Measurements from ENCODE around the gene ZNF639. TPM values are rescaled to one million over a fixed set of nuclear protein-coding genes. Genes with fewer than 3 reads are reported as not detected.
A peak's percentile ranks its signal among the peaks of the same experiment; 100 is the strongest.

The ZNF639 gene
- total and polyA plus RNA-seq, 2 of the 13 experiments (the other 11 are each of a cell fraction or from before 2014, with no cell fraction given), result 11.6 to 42.4 TPM

- TF ChIP-seq, protein P1, sequence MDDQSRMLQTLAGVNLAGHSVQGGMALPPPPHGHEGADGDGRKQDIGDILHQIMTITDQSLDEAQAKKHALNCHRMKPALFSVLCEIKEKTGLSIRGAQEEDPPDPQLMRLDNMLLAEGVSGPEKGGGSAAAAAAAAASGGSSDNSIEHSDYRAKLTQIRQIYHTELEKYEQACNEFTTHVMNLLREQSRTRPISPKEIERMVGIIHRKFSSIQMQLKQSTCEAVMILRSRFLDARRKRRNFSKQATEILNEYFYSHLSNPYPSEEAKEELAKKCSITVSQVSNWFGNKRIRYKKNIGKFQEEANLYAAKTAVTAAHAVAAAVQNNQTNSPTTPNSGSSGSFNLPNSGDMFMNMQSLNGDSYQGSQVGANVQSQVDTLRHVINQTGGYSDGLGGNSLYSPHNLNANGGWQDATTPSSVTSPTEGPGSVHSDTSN (CRISPR knock-in tag; IDR thresholded peaks at IDR 0.05; ENCODE audit: borderline replicate concordance), result 0 out of 2 replicates have a peak, but pooled peaks have one; percentile 42
- 0 out of 2 replicates have a peak, but pooled peaks have one; percentile 56 for TF ChIP-seq ZNF816 (CRISPR knock-in tag; IDR thresholded peaks at IDR 0.05; ENCODE audit: borderline replicate concordance)
- TF ChIP-seq, protein P2, sequence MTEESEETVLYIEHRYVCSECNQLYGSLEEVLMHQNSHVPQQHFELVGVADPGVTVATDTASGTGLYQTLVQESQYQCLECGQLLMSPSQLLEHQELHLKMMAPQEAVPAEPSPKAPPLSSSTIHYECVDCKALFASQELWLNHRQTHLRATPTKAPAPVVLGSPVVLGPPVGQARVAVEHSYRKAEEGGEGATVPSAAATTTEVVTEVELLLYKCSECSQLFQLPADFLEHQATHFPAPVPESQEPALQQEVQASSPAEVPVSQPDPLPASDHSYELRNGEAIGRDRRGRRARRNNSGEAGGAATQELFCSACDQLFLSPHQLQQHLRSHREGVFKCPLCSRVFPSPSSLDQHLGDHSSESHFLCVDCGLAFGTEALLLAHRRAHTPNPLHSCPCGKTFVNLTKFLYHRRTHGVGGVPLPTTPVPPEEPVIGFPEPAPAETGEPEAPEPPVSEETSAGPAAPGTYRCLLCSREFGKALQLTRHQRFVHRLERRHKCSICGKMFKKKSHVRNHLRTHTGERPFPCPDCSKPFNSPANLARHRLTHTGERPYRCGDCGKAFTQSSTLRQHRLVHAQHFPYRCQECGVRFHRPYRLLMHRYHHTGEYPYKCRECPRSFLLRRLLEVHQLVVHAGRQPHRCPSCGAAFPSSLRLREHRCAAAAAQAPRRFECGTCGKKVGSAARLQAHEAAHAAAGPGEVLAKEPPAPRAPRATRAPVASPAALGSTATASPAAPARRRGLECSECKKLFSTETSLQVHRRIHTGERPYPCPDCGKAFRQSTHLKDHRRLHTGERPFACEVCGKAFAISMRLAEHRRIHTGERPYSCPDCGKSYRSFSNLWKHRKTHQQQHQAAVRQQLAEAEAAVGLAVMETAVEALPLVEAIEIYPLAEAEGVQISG (CRISPR knock-in tag; IDR thresholded peaks at IDR 0.05), result peak; percentile 20
- no peak for TF ChIP-seq ZNF737 (CRISPR knock-in tag; IDR thresholded peaks at IDR 0.05; ENCODE audit: borderline replicate concordance)
- no peak for TF ChIP-seq SOX5 (CRISPR knock-in tag; IDR thresholded peaks at IDR 0.05; ENCODE audit: borderline replicate concordance)
- TF ChIP-seq, protein P3, sequence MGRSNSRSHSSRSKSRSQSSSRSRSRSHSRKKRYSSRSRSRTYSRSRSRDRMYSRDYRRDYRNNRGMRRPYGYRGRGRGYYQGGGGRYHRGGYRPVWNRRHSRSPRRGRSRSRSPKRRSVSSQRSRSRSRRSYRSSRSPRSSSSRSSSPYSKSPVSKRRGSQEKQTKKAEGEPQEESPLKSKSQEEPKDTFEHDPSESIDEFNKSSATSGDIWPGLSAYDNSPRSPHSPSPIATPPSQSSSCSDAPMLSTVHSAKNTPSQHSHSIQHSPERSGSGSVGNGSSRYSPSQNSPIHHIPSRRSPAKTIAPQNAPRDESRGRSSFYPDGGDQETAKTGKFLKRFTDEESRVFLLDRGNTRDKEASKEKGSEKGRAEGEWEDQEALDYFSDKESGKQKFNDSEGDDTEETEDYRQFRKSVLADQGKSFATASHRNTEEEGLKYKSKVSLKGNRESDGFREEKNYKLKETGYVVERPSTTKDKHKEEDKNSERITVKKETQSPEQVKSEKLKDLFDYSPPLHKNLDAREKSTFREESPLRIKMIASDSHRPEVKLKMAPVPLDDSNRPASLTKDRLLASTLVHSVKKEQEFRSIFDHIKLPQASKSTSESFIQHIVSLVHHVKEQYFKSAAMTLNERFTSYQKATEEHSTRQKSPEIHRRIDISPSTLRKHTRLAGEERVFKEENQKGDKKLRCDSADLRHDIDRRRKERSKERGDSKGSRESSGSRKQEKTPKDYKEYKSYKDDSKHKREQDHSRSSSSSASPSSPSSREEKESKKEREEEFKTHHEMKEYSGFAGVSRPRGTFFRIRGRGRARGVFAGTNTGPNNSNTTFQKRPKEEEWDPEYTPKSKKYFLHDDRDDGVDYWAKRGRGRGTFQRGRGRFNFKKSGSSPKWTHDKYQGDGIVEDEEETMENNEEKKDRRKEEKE (IDR thresholded peaks at IDR 0.05), result no peak
- no peak for TF ChIP-seq GZF1 (CRISPR knock-in tag; IDR thresholded peaks at IDR 0.05)
- peak in 1 of 2 experiments; percentile 14; a peak in 1 of 4 replicates for TF ChIP-seq ATF4 (CRISPR knock-in tag; IDR thresholded peaks at IDR 0.05)
- TF ChIP-seq AKNA (CRISPR knock-in tag; IDR thresholded peaks at IDR 0.05; ENCODE audit: borderline replicate concordance), result 0 out of 2 replicates have a peak, but pooled peaks have one; percentile 60
- no peak for TF ChIP-seq ATAD3A (CRISPR knock-in tag; IDR thresholded peaks at IDR 0.05)
- no peak for TF ChIP-seq ZNF788 (CRISPR knock-in tag; IDR thresholded peaks at IDR 0.05; ENCODE audit: borderline replicate concordance)
- no peak for TF ChIP-seq THAP7 (CRISPR knock-in tag; IDR thresholded peaks at IDR 0.05)
- no peak for TF ChIP-seq ZNF883 (CRISPR knock-in tag; IDR thresholded peaks at IDR 0.05; ENCODE audit: not compliant biosample characterization)
Measured at GRCh38 chr3:179323197-179324110, 623 bp downstream of the ZNF639 start (continued).
